Cardiac septum (tissue), 1 donor: Measurements from ENCODE around the gene PPM1D. TPM values are rescaled to one million over a fixed set of nuclear protein-coding genes. Genes with fewer than 3 reads are reported as not detected.
"Not testable (repeated sequence)": the region's sequence is repeated elsewhere in the genome, so short reads cannot be mapped to it uniquely, and the experiment has no call there.

Experiments used
- DNase-seq: peaks from one replicate; pipeline ENCODE4 v3.0.0-alpha.2; 2020; ENCODE audit warnings: low spot score
- intact Hi-C: fragments of 100-400 bp; cut with DNase I; formaldehyde crosslinking; loops from one replicate; pipeline ENCODE4 v1.14.0; 2022
- total RNA-seq: library from RNA; stranded (reverse); fragmentation: NEBNext Ultra II Directional; extraction: Animal tissue kit (Norgen Biotek cat#: 25700); gene quantifications from one replicate; pipeline ENCODE4 v1.2.1, GENCODE V29; 2021
- donor health status: DM: no; HTN: no; CAD: no.

The PPM1D gene
- total RNA-seq, 1 donor from 2014 or later, result 6.2 TPM

DNA sequence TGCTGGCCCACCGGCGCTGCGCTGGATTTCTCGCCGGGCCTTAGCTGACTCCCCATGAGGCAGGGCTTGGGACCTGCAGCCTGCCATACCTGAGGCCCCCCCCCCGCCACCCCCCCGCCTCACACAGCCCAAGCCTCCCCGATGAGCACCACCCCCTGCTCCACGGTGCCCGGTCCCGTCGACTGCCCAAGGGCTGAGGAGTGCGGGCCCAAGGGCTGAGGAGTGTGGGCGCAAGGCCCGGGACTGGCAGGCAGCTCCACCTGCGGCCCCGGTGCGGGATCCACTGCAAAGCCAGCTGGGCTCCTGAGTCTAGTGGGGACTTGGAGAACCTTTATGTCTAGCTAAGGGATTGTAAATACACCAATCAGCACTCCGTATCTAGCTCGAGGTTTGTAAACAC, 13.8 kb downstream of the PPM1D start:
- intact Hi-C loops, DNase-seq: not testable (repeated sequence)

GRCh38 chr17:60614247-60614646, 14.3 kb downstream of the PPM1D start:
- DNase-seq, intact Hi-C loops: not testable (repeated sequence)

DNA sequence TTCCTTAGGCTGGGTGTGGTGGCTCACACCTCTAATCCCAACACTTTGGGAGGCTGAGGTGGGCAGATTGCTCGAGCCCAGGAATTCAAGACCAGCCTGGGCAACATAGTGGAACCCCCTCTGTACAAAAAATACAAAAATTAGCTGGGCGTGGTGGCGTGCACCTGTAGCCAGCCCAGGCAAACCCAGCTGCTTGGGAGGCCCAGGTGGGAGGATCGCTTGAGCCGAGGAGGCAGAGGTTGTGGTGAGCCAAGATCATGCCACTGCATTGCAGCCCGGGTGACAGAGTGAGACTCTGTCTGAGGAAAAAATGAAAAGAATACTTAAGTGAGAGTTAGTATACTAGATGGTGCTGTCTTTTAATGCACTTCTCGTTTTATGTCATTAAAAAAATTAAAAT, 15.1 kb downstream of the PPM1D start:
- DNase-seq, result no peak
- intact Hi-C loops, result no loop called here

DNA sequence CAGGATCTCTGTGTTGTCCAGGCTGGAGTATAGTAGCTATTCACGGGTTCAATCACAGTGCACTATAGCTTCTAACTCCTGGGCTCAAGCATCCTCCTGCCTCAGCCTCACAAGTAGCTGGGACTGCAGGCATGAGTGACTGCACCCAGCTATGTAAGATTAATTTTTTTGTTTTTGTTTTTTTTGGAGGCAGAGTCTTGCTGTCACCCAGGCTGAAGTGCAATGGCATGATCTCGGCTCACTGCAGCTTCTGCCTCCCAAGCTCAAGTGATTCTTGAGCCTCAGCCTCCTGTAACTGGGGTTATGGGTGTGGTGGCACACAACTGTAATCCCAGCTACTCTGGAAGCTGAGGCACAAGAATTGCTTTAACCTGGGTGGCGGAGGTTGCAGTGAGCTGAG, 15.8 kb downstream of the PPM1D start:
- DNase-seq, result no peak
- intact Hi-C loops, result no loop called here

- intact Hi-C loops, result no loop called here
- DNase-seq, result no peak
Observed at GRCh38 chr17:60618080-60618479, 18.1 kb downstream of the PPM1D start.

- intact Hi-C loops, result no loop called here
- DNase-seq, result no peak
Observed at GRCh38 chr17:60618854-60619526, 19.0 kb downstream of the PPM1D start.

DNA sequence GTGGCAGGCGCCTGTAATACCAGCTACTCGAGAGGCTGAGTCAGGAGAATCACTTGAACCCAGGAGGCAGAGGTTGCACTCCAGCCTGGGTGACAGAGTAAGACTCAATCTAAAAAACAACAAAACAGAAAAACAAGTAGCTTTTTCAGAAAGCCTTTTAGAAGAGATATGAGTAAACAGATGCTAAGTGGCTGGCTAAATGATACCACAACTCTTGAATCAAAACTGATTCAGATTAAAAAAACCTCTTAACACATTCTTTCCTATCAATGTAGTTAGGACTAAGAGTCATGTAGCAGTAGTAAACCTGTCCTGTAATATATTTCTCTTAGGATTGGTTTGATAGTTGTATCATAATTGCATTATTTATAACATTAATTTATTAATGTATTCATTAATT, 23.0 kb downstream of the PPM1D start:
- no peak for DNase-seq
- intact Hi-C loops, result no loop called here

DNA sequence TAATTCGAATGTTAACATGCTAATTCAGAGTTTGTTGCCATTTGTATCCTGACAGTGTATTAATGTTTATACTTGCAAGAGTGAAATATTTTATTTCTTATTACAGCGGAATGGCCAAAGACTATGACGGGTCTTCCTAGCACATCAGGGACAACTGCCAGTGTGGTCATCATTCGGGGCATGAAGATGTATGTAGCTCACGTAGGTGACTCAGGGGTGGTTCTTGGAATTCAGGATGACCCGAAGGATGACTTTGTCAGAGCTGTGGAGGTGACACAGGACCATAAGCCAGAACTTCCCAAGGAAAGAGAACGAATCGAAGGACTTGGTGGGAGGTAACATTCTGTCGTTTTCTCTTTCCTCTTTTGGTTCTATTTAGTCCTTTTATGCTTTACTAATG, 23.4 kb downstream of the PPM1D start:
- DNase-seq, result no peak
- intact Hi-C loops, result no loop called here

DNA sequence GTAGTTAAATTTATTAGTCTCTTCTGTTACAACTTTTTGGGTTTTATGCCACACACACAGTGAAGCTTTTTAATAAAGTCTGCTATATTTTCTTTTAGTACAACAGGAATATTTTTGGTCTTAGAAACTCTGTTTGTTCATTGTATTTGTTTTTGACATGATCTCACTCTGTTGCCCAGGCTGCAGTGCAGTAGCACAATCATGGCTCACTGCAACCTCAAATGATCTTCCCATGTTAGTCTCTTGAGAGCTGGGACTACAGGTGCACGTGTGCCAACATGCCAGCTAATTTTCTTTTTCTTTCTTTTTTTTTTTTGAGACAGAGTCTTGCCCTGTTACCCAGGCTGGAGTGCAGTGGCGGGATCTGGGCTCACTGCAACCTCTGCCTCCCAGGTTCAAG, 27.1 kb downstream of the PPM1D start:
- DNase-seq, result no peak
- intact Hi-C loops, result no loop called here

- DNase-seq, result no peak
- intact Hi-C loops, result no loop called here
Observed at GRCh38 chr17:60628252-60628889, 28.4 kb downstream of the PPM1D start.

DNA sequence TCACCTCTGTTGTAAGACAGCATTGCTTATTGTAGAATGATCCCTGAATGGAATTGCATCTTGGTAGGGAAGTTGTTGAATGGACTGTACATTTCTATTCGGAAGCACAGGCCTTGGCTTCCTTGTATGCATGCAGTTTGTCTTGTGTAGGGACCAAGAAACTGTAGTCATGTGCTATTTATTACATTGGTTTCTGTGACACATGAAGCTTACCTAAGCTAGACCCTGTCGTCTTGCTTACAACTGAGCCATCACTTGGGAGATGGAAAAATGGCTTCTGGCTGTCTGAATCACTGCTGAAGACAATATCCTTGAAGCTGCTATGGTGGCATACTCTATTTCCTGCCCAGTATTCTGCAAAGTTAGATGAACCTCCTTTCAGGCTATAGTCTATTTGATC, 29.1 kb downstream of the PPM1D start:
- no peak for DNase-seq
- intact Hi-C loops, result no loop called here

DNA sequence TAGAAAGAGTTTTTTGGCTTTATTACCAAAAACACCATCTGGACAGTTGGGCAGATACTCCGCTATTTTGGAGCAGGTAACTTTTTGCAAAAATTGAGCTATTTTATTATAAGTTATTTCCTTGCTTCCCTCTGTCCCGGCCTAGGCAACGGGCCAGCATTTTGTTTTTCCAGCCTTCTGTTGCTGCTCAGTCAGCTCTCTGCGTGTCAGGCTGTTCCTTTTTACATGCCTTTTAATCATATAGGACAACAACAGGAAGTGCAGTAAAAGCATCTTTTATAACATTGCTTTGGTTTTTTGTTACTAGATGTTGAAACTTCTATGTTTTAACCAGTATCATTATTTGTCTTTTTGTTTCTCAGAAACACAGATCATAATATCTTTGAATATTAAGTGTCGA, 30.4 kb downstream of the PPM1D start:
- DNase-seq, result no peak
- intact Hi-C loops, result loop anchor here (10.0 kb wide), 1 partner anchor 166 kb away; no protein-coding TSS in a partner anchor

DNA sequence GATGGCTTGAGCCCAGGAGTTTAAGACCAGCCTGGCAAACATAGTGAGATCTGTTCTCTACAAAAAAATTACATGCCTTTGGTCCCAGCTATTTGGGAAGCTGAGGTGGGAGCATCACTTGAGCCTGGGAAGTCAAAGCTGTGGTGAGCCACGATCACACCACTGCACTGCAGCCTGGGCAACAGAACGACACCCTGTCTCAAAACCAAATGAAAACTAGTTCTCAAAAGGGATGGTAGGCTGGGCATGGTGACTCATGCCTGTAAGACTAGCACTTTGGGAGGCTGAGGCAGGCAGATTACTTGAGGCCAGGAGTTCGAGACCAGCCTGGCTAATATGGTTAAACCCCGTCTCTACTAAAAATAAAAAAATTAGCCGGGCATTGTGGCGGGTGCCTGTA, 31.1 kb downstream of the PPM1D start:
- DNase-seq, result no peak
- intact Hi-C loops, result loop anchor here (10.0 kb wide), 1 partner anchor 166 kb away; no protein-coding TSS in a partner anchor

DNA sequence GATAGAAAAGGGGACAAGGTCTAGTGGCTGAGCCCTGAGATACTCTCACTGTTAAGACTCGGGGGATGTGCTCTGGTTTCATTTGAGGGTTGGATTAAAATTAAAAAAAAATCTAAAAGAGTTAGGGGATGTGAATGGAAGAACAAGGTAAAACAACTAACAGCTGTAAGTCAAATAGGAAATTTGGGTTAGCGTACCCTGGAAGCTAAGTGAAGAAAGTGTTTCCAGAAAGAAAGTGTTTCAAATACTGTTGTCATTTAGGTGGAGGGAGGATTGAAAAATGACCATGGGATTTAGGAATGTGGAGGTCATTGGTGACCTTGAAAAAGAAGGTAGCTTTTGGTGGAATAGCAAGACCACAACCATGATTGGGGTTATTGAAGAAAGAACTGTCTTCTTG, 37.7 kb downstream of the PPM1D start:
- DNase-seq, result no peak
- intact Hi-C loops, result loop anchor here (5.0 to 10.0 kb wide), 2 partner anchors 60 to 173 kb away; no protein-coding TSS in a partner anchor

DNA sequence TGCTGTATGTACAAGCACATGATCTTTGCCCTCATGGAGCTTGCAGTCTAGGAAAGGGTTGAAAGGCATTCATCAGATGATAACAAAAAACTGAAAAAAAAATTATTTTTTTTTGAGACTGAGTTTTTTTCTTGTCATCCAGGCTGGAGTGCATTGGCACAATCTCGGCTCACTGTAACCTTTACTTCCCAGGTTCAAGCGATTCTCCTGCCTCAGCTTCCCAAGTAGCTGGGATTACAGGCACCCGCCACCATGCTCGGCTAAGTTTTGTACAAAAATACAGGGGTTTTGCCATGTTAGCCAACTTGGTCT, 39.0 kb downstream of the PPM1D start:
- no peak for DNase-seq
- intact Hi-C loops, result loop anchor here (5.0 to 10.0 kb wide), 2 partner anchors 62 to 174 kb away; no protein-coding TSS in a partner anchor

DNA sequence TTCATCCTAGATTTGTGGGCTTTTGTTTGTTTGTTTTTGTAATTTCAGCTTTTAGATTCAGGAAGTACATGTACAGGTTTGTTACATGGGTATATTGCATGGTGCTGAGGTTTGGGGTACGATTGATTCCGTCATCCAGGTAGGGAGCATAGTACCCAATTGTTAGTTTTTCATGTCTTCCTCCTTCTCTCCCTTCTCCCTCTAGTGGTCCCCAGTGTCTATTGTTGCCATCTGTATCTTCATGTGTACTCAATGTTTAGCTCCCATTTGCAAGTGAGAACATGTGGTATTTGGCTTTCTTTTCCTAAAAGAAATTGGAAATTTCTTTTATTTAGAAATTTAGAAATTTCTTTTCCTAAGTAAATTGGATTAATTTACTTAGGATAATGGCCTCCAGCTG, 40.5 kb downstream of the PPM1D start:
- intact Hi-C loops, result no loop called here
- DNase-seq, result no peak

DNA sequence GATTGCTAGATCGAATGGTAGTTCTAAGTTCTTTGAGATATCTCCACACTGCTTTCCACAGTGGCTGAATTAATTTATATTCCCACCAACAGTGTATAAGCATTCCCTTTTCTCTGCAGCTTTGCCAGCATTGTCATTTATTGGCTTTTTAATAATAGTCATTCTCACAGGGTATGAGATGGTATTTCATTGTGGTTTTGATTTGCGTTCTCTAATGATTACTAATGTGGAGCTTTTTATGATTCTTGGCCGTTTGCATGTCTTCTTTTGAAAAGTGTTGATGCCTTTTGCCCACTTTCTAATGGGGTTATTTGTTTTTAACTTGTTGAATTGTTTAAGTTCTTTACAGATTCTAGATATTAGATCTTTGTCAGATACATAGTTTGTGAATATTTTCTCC, 41.1 kb downstream of the PPM1D start:
- DNase-seq, result no peak
- intact Hi-C loops, result no loop called here

GRCh38 chr17:60641810-60642220, 41.8 kb downstream of the PPM1D start:
- DNase-seq, result no peak
- intact Hi-C loops, result no loop called here

DNA sequence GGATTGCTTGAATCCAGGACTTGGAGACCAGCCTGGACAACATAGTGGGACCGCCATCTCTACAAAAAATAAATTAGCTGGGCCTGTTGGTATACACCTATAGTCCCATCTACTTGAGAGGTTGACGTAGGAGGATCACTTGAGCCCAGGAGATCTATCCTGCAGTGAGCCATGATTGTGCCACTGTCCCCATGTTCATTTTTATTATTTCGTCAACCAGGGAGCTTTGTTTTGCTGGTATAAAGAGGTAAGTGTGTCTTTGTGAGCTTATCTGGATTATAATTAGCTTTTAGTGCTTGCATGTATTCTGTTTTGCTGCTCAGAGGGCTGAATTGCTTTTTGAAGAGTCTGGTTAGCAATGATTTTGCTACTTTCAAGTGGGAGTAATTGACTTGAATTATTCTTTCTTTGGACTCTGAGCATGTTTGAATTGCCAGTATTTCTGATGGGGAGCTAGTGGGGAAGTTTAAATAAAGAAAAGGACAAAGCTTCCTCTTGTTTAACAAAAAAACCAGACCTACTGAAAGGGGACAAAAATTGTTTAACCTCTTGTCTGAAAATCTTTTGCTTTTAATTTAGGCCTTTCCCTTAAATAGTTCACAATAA, 46.0 kb downstream of the PPM1D start:
- DNase-seq, result no peak
- intact Hi-C loops, result no loop called here

- intact Hi-C loops, result no loop called here
- DNase-seq, result no peak
Observed at GRCh38 chr17:60646701-60647100, 46.7 kb downstream of the PPM1D start.

DNA sequence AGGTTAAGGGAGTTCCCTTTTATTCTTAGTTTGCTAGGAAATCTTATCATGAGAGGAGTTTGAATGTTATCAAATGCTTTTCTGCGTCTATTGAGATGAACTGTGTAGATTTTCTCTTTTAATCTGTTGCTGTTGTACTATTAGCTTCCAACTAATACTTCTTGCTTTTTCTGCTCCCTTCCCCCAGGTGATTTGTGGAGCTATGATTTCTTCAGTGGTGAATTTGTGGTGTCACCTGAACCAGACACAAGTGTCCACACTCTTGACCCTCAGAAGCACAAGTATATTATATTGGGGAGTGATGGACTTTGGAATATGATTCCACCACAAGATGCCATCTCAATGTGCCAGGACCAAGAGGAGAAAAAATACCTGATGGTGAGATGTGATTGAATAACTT, 47.7 kb downstream of the PPM1D start:
- intact Hi-C loops, result no loop called here
- DNase-seq, result no peak
